ENCODE data around the gene DUOXA1. TPM values are rescaled to one million over a fixed set of nuclear protein-coding genes. Genes with fewer than 3 reads are reported as not detected.

Gene DUOXA1
- 0.93 TPM for total RNA-seq

DNA sequence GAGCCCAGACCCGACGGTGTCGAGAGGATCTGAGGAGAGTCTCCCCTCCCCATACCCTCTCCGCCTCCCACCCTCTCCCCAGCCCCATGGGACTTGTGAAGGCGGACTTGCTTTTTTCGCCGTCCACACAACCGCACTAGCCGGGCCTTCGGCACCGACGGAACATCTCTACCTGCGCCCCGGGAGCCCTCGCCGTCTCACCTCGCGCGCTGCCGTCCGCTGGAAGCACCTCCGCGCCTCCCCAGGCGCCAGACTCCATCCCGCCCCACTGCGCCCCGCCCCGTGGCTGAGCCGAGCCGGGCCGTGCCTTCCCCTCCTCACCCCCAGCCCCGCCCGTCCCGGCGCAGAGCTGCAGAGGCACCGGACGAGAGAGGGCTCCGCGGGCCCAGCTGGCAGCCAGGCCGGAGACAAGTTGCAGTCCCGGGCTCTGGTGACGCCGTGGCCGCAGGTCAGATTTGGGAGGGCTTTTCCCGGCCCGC lies at the start of gene DUOXA1, which contains the start of gene DUOX1:
DUOXA1 (minus strand) TSS at position 229 of the 479 bp plus-strand sequence. CDS start 6,865 bp downstream, outside the sequence.
DUOX1 (plus strand) TSS at position 344 of the 479 bp plus-strand sequence. CDS start 1,973 bp downstream, outside the sequence.

GRCh38 chr15:45114076-45114750 lies 15.5 kb downstream of the DUOXA1 start, which contains the start of the genes DUOX2 and DUOXA2:
TSS of gene DUOX2 (minus strand) at chr15:45114172. CDS start at chr15:45113411, 761 bp downstream.
TSS of gene DUOXA2 (plus strand) at chr15:45114326. CDS start at chr15:45114606, 280 bp downstream.

Other genes with a start within 250 kb of the DUOXA1 start
- not detected for gene TERB2, start 173.2 kb downstream of the DUOXA1 start, total RNA-seq
- 20.5 TPM for gene SORD, start 106.7 kb downstream of the DUOXA1 start, total RNA-seq
- gene DUOX2, start 15.7 kb downstream of the DUOXA1 start, total RNA-seq = 0.06 TPM
- not detected for gene DUOXA2, start 15.6 kb downstream of the DUOXA1 start, total RNA-seq
- 1.8 TPM for gene DUOX1, start 115 bp upstream of the DUOXA1 start, total RNA-seq
- 9.1 TPM for gene SHF, start 58.1 kb upstream of the DUOXA1 start, total RNA-seq
- gene SLC28A2, start 122.4 kb upstream of the DUOXA1 start, total RNA-seq = 0.23 TPM
- gene GATM, start 248.7 kb upstream of the DUOXA1 start, total RNA-seq = 269 TPM